ENCODE results near the gene PDCD2. TPM values are rescaled to one million over a fixed set of nuclear protein-coding genes. Genes with fewer than 3 reads are reported as not detected.

The PDCD2 gene
- total and polyA plus RNA-seq, 9 of the 15 experiments (the other 6 are each of a cell fraction or from before 2014, with no cell fraction given), result 67.3 to 430 (median 318) TPM

DNA sequence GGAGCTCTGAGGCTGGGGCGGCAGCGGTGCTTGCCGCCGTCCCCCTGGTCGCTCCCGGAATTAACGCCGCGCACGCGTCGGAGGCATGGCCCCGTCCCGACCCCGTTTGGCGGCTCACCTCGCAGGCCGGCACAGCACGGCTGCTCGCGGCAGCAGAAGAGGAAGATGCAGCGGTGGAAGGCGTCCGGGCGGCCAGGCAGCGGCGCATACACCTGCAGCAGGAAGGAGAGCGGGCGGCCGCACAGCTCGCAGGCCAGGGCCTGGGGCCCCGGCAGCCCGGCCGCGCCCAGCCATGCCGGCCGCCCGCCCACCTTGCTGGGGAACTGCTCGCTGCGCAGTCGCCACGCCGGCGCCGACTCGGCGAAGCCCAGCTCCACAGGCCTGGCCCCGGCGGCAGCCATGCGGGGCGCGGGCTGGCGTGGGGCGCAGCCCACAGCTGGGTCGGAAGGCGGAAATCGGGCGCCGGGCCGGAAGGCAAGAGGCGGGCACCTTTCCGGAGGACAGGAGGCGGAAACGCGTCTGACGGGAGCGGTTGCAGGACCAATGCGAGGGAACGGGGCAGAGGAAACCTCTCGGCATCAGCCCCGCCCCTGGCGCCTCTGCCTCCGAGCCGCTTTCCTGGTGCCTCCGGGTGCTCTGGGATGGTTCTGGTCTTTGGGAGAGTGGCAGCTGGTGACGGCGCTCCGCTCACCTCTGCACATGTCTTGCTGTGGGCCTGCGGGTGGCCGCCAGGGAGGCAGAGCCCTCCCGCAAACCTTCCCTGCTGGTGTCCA, at the start of gene PDCD2 (continued):
- TF ChIP-seq, protein P1, sequence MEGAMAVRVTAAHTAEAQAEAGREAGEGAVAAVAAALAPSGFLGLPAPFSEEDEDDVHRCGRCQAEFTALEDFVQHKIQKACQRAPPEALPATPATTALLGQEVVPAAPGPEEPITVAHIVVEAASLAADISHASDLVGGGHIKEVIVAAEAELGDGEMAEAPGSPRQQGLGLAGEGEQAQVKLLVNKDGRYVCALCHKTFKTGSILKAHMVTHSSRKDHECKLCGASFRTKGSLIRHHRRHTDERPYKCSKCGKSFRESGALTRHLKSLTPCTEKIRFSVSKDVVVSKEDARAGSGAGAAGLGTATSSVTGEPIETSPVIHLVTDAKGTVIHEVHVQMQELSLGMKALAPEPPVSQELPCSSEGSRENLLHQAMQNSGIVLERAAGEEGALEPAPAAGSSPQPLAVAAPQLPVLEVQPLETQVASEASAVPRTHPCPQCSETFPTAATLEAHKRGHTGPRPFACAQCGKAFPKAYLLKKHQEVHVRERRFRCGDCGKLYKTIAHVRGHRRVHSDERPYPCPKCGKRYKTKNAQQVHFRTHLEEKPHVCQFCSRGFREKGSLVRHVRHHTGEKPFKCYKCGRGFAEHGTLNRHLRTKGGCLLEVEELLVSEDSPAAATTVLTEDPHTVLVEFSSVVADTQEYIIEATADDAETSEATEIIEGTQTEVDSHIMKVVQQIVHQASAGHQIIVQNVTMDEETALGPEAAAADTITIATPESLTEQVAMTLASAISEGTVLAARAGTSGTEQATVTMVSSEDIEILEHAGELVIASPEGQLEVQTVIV (CRISPR knock-in tag; IDR thresholded peaks at IDR 0.05; ENCODE audit: borderline replicate concordance), result no peak
- TF ChIP-seq, protein P2, sequence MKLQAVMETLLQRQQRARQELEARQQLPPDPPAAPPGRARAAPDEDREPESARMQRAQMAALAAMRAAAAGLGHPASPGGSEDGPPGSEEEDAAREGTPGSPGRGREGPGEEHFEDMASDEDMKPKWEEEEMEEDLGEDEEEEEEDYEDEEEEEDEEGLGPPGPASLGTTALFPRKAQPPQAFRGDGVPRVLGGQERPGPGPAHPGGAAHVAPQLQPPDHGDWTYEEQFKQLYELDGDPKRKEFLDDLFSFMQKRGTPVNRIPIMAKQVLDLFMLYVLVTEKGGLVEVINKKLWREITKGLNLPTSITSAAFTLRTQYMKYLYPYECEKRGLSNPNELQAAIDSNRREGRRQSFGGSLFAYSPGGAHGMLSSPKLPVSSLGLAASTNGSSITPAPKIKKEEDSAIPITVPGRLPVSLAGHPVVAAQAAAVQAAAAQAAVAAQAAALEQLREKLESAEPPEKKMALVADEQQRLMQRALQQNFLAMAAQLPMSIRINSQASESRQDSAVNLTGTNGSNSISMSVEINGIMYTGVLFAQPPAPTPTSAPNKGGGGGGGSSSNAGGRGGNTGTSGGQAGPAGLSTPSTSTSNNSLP (IDR thresholded peaks at IDR 0.05; ENCODE audit: borderline replicate concordance, low read depth, low read length), result no peak
- TF ChIP-seq HDAC3 (IDR thresholded peaks at IDR 0.05; ENCODE audit: borderline replicate concordance, partially characterized antibody), result no peak
- TF ChIP-seq, protein P3, sequence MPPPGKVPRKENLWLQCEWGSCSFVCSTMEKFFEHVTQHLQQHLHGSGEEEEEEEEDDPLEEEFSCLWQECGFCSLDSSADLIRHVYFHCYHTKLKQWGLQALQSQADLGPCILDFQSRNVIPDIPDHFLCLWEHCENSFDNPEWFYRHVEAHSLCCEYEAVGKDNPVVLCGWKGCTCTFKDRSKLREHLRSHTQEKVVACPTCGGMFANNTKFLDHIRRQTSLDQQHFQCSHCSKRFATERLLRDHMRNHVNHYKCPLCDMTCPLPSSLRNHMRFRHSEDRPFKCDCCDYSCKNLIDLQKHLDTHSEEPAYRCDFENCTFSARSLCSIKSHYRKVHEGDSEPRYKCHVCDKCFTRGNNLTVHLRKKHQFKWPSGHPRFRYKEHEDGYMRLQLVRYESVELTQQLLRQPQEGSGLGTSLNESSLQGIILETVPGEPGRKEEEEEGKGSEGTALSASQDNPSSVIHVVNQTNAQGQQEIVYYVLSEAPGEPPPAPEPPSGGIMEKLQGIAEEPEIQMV (tag; conservative IDR thresholded peaks at IDR 0.05; ENCODE audit: low read depth), result no peak
- TF ChIP-seq, protein P4, sequence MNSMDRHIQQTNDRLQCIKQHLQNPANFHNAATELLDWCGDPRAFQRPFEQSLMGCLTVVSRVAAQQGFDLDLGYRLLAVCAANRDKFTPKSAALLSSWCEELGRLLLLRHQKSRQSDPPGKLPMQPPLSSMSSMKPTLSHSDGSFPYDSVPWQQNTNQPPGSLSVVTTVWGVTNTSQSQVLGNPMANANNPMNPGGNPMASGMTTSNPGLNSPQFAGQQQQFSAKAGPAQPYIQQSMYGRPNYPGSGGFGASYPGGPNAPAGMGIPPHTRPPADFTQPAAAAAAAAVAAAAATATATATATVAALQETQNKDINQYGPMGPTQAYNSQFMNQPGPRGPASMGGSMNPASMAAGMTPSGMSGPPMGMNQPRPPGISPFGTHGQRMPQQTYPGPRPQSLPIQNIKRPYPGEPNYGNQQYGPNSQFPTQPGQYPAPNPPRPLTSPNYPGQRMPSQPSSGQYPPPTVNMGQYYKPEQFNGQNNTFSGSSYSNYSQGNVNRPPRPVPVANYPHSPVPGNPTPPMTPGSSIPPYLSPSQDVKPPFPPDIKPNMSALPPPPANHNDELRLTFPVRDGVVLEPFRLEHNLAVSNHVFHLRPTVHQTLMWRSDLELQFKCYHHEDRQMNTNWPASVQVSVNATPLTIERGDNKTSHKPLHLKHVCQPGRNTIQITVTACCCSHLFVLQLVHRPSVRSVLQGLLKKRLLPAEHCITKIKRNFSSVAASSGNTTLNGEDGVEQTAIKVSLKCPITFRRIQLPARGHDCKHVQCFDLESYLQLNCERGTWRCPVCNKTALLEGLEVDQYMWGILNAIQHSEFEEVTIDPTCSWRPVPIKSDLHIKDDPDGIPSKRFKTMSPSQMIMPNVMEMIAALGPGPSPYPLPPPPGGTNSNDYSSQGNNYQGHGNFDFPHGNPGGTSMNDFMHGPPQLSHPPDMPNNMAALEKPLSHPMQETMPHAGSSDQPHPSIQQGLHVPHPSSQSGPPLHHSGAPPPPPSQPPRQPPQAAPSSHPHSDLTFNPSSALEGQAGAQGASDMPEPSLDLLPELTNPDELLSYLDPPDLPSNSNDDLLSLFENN (IDR thresholded peaks at IDR 0.05; ENCODE audit: low read depth in 2 of 2, low read length in 2 of 2), result no peak
- no peak for TF ChIP-seq NR2C1 (IDR thresholded peaks at IDR 0.05)
- TF ChIP-seq NR2C1 (tag; IDR thresholded peaks at IDR 0.05), result no peak
- TF ChIP-seq, protein P5, sequence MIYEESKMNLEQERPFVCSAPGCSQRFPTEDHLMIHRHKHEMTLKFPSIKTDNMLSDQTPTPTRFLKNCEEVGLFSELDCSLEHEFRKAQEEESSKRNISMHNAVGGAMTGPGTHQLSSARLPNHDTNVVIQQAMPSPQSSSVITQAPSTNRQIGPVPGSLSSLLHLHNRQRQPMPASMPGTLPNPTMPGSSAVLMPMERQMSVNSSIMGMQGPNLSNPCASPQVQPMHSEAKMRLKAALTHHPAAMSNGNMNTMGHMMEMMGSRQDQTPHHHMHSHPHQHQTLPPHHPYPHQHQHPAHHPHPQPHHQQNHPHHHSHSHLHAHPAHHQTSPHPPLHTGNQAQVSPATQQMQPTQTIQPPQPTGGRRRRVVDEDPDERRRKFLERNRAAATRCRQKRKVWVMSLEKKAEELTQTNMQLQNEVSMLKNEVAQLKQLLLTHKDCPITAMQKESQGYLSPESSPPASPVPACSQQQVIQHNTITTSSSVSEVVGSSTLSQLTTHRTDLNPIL (CRISPR knock-in tag; IDR thresholded peaks at IDR 0.05), result no peak
- no peak for TF ChIP-seq DIDO1 (tag; IDR thresholded peaks at IDR 0.05; ENCODE audit: low read depth)
- no peak for TF ChIP-seq SAFB2 (IDR thresholded peaks at IDR 0.05; ENCODE audit: borderline replicate concordance, low read depth, low read length, severe bottlenecking)
- TF ChIP-seq, protein P6, sequence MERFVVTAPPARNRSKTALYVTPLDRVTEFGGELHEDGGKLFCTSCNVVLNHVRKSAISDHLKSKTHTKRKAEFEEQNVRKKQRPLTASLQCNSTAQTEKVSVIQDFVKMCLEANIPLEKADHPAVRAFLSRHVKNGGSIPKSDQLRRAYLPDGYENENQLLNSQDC (CRISPR knock-in tag; IDR thresholded peaks at IDR 0.05), result 0 out of 2 replicates have a peak, but pooled peaks have one; percentile 31
- TF ChIP-seq ARHGAP35 (IDR thresholded peaks at IDR 0.05; ENCODE audit: partially characterized antibody), result no peak
- no peak for TF ChIP-seq KAT2B (IDR thresholded peaks at IDR 0.05; ENCODE audit: low read depth, low read length)
- TF ChIP-seq ZNF175 (CRISPR knock-in tag; IDR thresholded peaks at IDR 0.05; ENCODE audit: low read depth), result no peak
- peak; percentile 99 for TF ChIP-seq POLR2G (IDR thresholded peaks at IDR 0.05; ENCODE audit: low read depth, low read length)

All from K562 (cell line).